ENCODE measurements around the gene SUCLA2. TPM values are rescaled to one million over a fixed set of nuclear protein-coding genes. Genes with fewer than 3 reads are reported as not detected.

SUCLA2 gene
- total and polyA plus RNA-seq, 9 of the 15 experiments (the other 6 are each of a cell fraction or from before 2014, with no cell fraction given) = 23.3 to 52.9 (median 35.8) TPM

GRCh38 chr13:48001114-48001881, at the start of gene SUCLA2 (continued):
- TF ChIP-seq, protein P1, sequence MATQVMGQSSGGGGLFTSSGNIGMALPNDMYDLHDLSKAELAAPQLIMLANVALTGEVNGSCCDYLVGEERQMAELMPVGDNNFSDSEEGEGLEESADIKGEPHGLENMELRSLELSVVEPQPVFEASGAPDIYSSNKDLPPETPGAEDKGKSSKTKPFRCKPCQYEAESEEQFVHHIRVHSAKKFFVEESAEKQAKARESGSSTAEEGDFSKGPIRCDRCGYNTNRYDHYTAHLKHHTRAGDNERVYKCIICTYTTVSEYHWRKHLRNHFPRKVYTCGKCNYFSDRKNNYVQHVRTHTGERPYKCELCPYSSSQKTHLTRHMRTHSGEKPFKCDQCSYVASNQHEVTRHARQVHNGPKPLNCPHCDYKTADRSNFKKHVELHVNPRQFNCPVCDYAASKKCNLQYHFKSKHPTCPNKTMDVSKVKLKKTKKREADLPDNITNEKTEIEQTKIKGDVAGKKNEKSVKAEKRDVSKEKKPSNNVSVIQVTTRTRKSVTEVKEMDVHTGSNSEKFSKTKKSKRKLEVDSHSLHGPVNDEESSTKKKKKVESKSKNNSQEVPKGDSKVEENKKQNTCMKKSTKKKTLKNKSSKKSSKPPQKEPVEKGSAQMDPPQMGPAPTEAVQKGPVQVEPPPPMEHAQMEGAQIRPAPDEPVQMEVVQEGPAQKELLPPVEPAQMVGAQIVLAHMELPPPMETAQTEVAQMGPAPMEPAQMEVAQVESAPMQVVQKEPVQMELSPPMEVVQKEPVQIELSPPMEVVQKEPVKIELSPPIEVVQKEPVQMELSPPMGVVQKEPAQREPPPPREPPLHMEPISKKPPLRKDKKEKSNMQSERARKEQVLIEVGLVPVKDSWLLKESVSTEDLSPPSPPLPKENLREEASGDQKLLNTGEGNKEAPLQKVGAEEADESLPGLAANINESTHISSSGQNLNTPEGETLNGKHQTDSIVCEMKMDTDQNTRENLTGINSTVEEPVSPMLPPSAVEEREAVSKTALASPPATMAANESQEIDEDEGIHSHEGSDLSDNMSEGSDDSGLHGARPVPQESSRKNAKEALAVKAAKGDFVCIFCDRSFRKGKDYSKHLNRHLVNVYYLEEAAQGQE (IDR thresholded peaks at IDR 0.05; ENCODE audit: borderline replicate concordance) = no peak
- TF ChIP-seq, protein P1 (CRISPR knock-in tag; IDR thresholded peaks at IDR 0.05; ENCODE audit: low read depth) = 0 out of 2 replicates have a peak, but pooled peaks have one; percentile 56
- TF ChIP-seq ATF1 (CRISPR knock-in tag; IDR thresholded peaks at IDR 0.05) (no peak), ATF1 (tag; IDR thresholded peaks at IDR 0.05) (0 out of 2 replicates have a peak, but pooled peaks have one; percentile 13), EP400 (IDR thresholded peaks at IDR 0.05) (peak; percentile 23; the same call in 1 of the 2 replicates), MLLT1 (IDR thresholded peaks at IDR 0.05) (peak in 1 of 2 experiments; percentile 84; a peak in 2 of 4 replicates), THRAP3 (IDR thresholded peaks at IDR 0.05; ENCODE audit: borderline replicate concordance) (no peak), ZBTB33 (CRISPR knock-in tag; IDR thresholded peaks at IDR 0.05) (peak; percentile 95), NR2C2 (CRISPR knock-in tag; IDR thresholded peaks at IDR 0.05) (no peak), NR2C2 (tag; IDR thresholded peaks at IDR 0.05) (peak; percentile 42; the same call in 1 of the 2 replicates)
- TF ChIP-seq, protein P2, sequence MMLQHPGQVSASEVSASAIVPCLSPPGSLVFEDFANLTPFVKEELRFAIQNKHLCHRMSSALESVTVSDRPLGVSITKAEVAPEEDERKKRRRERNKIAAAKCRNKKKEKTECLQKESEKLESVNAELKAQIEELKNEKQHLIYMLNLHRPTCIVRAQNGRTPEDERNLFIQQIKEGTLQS (IDR thresholded peaks at IDR 0.05) = no peak
- TF ChIP-seq, protein P2 (CRISPR knock-in tag; conservative IDR thresholded peaks at IDR 0.05) = no peak

Data from K562 (cell line).